Testis (tissue), 3 donors: ENCODE data around the gene TFAP2A. TPM values are rescaled to one million over a fixed set of nuclear protein-coding genes. Genes with fewer than 3 reads are reported as not detected.

Experiments used
- DNase-seq: peaks from one replicate; pipeline ENCODE4 v3.0.0-alpha.2; 2019
- H3K27ac ChIP-seq, 2 donors: fragments of 200-600 bp; sonication (generic); one replicate each; pipeline ENCODE4 v1.5.1; 2019
- H3K27me3 ChIP-seq: fragments of 200-600 bp; sonication (generic); one replicate; pipeline ENCODE4 v1.5.1; 2019
- H3K36me3 ChIP-seq: fragments of 200-600 bp; sonication (generic); one replicate; pipeline ENCODE4 v1.5.1; 2017; ENCODE audit warnings: low read depth; ENCODE audit errors: missing control alignments
- H3K4me1 ChIP-seq: fragments of 200-600 bp; sonication (generic); one replicate; pipeline ENCODE4 v1.5.1; 2019
- H3K4me3 ChIP-seq, 2 donors: fragments of 200-600 bp; sonication (generic); one replicate each; pipeline ENCODE4 v1.5.1; 2017 to 2019
- H3K9me3 ChIP-seq: fragments of 200-600 bp; sonication (generic); one replicate; pipeline ENCODE4 v1.5.1; 2017
- POLR2A ChIP-seq: fragments of 450-650 bp; IDR thresholded peaks from one replicate; pipeline ENCODE4 v1.6.1; 2017; ENCODE audit warnings: antibody characterized with exemption, mild to moderate bottlenecking, moderate library complexity
- WGBS, 2 donors: methylation state at CpG; one replicate each; pipeline ENCODE4 v1.1.5; 2018; 5-methylcytosine and 5-hydroxymethylcytosine counted together
- intact Hi-C: fragments of 100-400 bp; cut with DNase I; formaldehyde crosslinking; loops from one replicate; pipeline ENCODE4 v1.15.1; 2023; ENCODE audit warnings: low total_unique reads
- polyA plus RNA-seq: library from polyadenylated mRNA; stranded (reverse); fragments of 350-450 nt; fragmentation: Illumina TruSeq; extraction: RNeasy Lipid Tissue Mini Kit (QIAGEN cat#74804); gene quantifications from one replicate; pipeline ENCODE4 v1.2.3, GENCODE V29; 2014; ENCODE audit warnings: low read depth, low replicate concordance; ENCODE audit not compliant: insufficient read depth
- total RNA-seq, 2 donors: library from RNA; depleted of rRNA; stranded (reverse); fragments of >200 nt; gene quantifications; one replicate each; pipeline ENCODE4 v1.2.3, GENCODE V29; 2016
- TF ChIP-seq, protein P1 (sequence below), 3 experiments: fragments of 450-650 bp in 2 of 3; fragments of 200-600 bp in 1 of 3; sonication (generic) in 1 of 3; IDR thresholded peaks; one replicate each; pipeline ENCODE4 v1.5.1; 2016 to 2019; ENCODE audit warnings: antibody characterized with exemption in 3 of 3, mild to moderate bottlenecking in 2 of 3, moderate library complexity in 1 of 3

The TFAP2A gene
- total and polyA plus RNA-seq, 3 donors from 2014 or later, result 2.7 to 4.8 (median 3.3) TPM

- Histone ChIP-seq H3K4me1 (peaks cover 6% of the 10 kb centered on the region), H3K36me3 (no peaks in the 10 kb centered on the region), H3K27ac (no peak overlapping the region), H3K27me3 (no peaks in the 10 kb centered on the region), H3K9me3 (no peaks in the 10 kb centered on the region), H3K4me3 (no peak overlapping the region)
- no peak for DNase-seq
- intact Hi-C loops, result no loop called here
- no peak for TF ChIP-seq POLR2A
- TF ChIP-seq, protein P1, sequence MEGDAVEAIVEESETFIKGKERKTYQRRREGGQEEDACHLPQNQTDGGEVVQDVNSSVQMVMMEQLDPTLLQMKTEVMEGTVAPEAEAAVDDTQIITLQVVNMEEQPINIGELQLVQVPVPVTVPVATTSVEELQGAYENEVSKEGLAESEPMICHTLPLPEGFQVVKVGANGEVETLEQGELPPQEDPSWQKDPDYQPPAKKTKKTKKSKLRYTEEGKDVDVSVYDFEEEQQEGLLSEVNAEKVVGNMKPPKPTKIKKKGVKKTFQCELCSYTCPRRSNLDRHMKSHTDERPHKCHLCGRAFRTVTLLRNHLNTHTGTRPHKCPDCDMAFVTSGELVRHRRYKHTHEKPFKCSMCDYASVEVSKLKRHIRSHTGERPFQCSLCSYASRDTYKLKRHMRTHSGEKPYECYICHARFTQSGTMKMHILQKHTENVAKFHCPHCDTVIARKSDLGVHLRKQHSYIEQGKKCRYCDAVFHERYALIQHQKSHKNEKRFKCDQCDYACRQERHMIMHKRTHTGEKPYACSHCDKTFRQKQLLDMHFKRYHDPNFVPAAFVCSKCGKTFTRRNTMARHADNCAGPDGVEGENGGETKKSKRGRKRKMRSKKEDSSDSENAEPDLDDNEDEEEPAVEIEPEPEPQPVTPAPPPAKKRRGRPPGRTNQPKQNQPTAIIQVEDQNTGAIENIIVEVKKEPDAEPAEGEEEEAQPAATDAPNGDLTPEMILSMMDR (IDR thresholded peaks at IDR 0.05), result no peak
- 17 to 37% methylated on average over 1 of the region's 1 CpG for WGBS, 2 donors
Measured at GRCh38 chr6:10408457-10408856, 6.4 kb downstream of the TFAP2A start.

- H3K9me3 ChIP-seq, result no peaks in the 10 kb centered on the region
- H3K4me3 ChIP-seq, result no peak overlapping the region
- no peak overlapping the region for H3K27ac ChIP-seq
- TF ChIP-seq POLR2A, result no peak
- TF ChIP-seq, protein P1 (IDR thresholded peaks at IDR 0.05), result no peak
- no peaks in the 10 kb centered on the region for H3K27me3 ChIP-seq
- H3K36me3 ChIP-seq, result no peaks in the 10 kb centered on the region
- H3K4me1 ChIP-seq, result peaks cover 6% of the 10 kb centered on the region
- intact Hi-C loops, result no loop called here
- no peak for DNase-seq
- 20 to 35% methylated on average over 3 of the region's 3 CpGs for WGBS, 2 donors
Measured at GRCh38 chr6:10407674-10408054, 7.2 kb downstream of the TFAP2A start.

GRCh38 chr6:10407018-10407673 is 7.7 kb downstream of the TFAP2A start:
- Histone ChIP-seq H3K27ac (no peak overlapping the region), H3K36me3 (no peaks in the 10 kb centered on the region), H3K4me1 (peaks cover 6% of the 10 kb centered on the region), H3K9me3 (no peaks in the 10 kb centered on the region), H3K4me3 (no peak overlapping the region), H3K27me3 (no peaks in the 10 kb centered on the region)
- 25 to 33% methylated on average over 7 of the region's 7 CpGs for WGBS, 2 donors
- TF ChIP-seq POLR2A, result no peak
- TF ChIP-seq, protein P1 (IDR thresholded peaks at IDR 0.05), result no peak
- intact Hi-C loops, result no loop called here
- DNase-seq, result no peak

DNA sequence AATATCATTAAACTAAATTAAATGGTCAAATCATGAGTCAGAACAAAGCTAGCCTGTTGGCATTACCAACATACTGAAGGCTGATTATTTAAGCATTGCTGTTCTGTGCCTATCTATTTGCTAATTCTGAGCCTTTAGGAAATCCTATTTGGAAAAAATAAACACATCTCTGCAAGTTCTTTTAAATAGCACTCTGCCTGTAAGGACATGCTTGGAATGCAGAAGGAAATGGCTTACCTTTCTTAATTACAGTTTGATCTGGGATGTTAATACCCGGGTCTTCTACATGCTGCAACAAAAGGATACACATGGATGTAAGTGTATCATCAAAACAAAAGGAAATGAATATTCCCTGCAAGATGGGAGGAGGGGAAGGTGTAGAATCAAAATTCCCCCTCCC is 8.3 kb downstream of the TFAP2A start:
- Histone ChIP-seq H3K27me3 (no peaks in the 10 kb centered on the region), H3K4me3 (no peak overlapping the region), H3K36me3 (no peaks in the 10 kb centered on the region), H3K9me3 (no peaks in the 10 kb centered on the region), H3K4me1 (peaks cover 6% of the 10 kb centered on the region), H3K27ac (no peak overlapping the region)
- 18% methylated on average over 1 of the region's 1 CpG for WGBS, 2 donors
- DNase-seq, result no peak
- intact Hi-C loops, result no loop called here
- TF ChIP-seq POLR2A, result no peak
- TF ChIP-seq, protein P1 (IDR thresholded peaks at IDR 0.05), result no peak

GRCh38 chr6:10405513-10405900 is 9.4 kb downstream of the TFAP2A start:
- 14 to 15% methylated on average over 3 of the region's 3 CpGs for WGBS, 2 donors
- Histone ChIP-seq H3K36me3 (no peaks in the 10 kb centered on the region), H3K27me3 (no peaks in the 10 kb centered on the region), H3K27ac (no peak overlapping the region), H3K4me1 (no peaks in the 10 kb centered on the region), H3K4me3 (no peak overlapping the region), H3K9me3 (no peaks in the 10 kb centered on the region)
- TF ChIP-seq, protein P1 (IDR thresholded peaks at IDR 0.05), result no peak
- no peak for TF ChIP-seq POLR2A
- intact Hi-C loops, result no loop called here
- no peak for DNase-seq
